HG02970 (cell line): ENCODE measurements around the gene EVX1.

Experiments used
- ATAC-seq: cut with Tn5 transposase; IDR thresholded peaks from one replicate; pipeline ENCODE4 v1.9.1; 2021; ENCODE audit warnings: mild to moderate bottlenecking, moderate library complexity, moderate number of reproducible peaks; ENCODE audit not compliant: unreplicated experiment, low FRiP score

EVX1 gene

GRCh38 chr7:27204851-27205322 lies 37.7 kb upstream of the EVX1 start:
- no peak for ATAC-seq

DNA sequence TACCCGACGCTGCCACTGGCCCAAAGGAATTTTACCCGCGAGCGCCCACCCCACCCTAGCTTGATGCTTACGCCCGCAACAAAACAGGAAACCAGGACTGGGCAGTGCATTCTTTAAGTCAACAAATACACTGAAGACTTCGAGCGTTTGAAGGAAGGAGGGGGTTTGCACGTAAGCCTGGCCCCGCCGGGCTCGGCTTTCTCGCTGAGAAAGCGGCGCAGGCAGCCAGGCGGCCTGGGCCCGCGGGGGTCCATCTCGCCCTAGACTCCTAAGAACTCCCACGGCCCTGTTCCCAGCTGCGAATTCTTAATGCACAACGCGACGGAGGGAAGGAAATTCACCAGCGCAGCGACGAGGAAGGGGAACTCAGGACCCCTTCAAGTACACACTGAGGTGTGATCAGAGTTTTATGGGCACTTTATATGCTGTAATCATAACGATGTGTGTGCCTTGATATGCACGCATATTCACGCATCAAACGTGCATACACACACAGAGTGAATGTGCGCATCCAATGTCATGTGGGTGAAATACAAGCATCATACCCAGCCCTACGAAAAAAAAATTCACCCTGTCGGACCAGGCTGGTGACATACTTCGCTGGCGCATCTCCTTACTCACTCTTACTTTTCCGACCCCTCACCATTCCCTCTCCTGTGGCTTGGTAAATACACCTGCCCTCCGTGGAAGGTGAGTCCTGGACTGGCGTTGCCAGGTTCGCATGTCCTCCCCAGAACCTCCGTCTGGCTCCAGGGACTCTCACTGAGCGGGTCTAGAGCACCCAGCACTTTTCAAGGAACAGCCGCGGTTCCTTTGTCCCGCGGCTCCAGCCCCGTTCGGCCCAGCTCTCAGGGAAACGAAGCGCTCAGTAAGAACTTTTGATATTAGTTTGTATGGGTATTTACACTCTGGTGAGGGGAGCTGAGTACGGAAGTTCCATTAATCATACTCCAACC lies 37.0 kb upstream of the EVX1 start:
- ATAC-seq: no peak

DNA sequence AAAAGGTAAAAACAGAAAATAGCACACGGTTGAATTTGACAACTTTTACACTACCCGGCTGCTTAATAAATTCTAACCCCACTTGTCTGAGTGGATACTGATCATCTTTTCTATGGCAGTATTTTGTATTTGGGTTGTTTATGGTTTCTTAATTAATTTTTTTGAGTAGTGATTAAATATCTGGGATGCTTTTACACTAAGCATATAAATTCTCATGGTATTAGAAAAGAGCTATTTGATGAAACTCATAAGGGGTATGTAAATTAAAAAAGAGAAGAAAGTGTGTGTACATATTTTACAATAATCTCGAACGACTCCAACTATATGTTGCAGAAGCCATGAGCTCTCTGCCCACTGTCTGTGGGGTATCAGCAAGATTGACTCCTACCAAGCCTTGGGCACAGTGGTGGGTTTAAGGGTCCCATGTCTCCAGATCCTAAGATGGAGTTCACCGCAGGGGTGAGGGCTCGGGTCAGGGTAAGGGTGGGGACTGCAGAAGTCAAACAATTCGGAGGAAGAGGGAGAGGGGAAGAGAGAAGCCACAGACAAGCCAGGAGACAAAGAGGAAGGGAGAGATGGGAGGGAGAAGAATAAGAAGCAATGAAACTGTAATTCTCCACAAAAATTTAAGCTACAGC lies 35.1 kb upstream of the EVX1 start:
- ATAC-seq: no peak

DNA sequence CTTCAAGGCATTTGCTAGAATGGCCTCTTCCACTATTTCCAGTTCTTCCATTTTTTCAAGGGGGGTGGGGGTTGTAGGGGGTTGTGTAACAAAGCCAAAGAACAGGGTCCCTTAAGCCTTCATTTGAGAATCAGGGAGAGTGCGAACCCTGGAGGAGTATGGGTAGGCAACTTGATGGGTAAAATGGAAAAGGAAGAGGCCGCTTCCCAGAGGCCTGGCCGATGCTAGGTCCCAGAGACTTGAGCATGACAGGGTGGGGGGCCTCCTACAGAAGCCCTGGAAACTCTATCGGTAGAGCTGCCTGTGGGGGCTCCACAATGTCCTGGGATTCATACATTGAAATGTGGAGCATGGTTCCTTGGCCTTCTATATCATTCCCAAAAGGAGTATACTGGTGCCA lies 33.6 kb upstream of the EVX1 start:
- no peak for ATAC-seq

- no peak for ATAC-seq
Observed at GRCh38 chr7:27209933-27210440, 32.6 kb upstream of the EVX1 start.

- no peak for ATAC-seq
Observed at GRCh38 chr7:27210441-27211083, 32.0 kb upstream of the EVX1 start.

DNA sequence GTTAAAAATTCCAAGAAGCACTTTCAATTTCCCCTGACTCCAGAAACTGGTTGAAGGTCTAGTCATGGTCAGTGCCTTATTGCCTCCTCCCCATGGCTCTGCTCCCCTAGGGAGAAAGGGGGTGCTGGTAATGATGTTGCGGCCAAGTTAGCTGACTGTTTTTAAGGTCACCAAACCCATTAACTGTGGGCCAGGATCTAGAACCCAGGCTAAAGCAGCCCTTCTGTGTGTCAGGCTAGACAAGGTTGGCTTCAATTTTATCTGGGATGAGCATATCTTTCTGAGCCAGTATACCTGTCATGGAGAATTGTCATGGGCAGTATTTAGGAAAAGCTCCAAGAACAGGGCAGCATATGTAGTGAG lies 31.5 kb upstream of the EVX1 start:
- ATAC-seq: no peak

DNA sequence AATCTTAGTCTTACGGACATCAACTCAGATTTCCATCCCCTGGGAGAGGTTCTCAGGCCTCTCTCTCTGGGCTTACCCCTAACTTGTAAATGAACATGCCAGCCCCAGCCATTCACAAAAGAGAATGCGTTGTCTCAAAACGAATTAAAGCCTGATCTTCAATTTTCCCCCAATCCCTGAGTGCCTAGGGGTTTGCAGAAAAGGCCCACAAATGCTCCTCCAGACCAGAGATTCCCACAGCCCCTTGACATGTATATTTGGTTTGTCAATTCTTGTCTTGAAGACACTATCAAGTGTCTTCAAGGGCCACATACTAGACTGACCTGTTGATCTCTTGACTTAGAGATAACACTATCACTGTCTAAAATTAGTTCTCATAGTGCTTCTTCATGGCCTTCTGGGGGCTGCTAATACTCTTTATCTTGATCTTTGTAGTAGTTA lies 30.8 kb upstream of the EVX1 start:
- no peak for ATAC-seq

DNA sequence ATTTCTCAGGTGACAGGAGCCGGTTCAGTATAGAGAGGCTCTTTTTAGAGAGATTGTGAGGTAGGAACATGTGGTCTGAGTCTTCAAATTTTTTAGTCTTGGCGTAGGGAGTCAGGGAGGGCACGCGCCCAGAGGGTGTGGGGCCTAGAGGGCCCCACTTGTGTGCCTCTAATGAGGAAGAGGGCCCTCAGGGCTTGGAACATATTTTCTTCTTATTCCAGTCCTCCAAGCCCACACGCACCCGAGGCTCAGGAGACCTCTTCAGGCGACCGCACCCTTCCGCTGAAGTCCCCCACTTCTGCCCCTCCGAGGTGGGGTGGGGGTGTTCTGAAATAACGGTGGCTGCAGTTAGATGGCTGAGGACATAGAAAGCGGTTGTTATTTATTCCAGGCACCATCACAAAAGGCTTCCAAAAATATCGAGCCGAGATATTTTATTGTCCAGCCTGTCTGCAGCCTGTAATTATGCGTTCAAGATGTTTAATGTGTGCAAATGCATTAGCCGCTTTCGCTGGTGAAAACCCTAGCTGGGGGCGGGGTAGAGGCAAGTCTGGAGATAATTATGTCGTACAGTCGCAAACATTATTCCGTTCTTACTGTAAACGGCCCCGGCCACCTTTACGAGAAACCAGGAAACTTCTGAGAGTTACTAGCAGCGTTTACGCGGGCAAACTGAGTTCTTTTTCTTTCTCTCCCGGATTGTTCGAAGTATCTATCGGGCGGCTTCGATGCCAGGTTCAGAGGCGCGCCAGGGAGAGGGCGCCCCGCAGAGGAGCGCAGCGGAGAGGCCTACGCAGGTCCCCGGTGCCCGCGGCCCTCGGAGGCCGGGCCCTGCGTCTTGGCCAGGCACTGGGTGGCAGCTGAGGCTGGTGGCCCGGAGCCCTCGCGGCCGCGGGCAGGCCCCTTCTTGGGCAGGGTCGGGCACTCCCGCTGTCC lies 29.8 kb upstream of the EVX1 start:
- no peak for ATAC-seq

GRCh38 chr7:27213433-27214238 lies 29.0 kb upstream of the EVX1 start:
- ATAC-seq: no peak

DNA sequence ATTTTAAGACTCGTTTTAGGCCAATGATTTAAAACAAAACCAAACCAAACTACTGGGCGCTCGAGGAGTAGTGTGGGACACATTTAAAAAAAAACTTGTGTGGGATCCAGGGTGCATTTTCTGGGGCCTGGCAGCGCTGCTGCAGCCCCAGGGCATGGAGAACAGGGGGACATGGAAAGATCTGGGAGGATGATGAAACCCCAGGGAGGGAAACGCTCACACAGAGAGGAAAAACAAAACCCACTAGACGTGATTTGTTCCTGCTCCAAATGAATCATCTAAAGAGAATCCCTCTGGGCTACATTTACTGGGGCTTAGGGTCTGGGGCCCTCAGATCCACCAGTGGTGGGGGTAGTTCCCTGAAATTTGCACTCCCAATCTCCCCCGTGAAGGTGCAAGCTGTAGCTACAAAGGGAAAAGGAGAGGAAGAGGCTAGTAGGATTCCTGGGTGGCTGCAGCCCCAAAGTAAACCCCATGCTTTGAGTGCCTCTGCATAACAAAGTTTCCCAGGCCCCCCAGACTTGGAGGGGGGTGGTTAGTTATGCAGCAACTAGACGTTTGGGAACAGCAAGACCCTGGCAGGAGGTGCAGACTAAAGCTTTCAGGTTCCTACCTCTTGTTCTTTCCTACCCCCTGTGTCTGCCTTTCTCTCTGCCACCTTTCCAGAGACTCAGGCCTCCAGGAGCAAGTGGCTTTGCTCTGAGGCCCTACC lies 28.2 kb upstream of the EVX1 start:
- no peak for ATAC-seq

DNA sequence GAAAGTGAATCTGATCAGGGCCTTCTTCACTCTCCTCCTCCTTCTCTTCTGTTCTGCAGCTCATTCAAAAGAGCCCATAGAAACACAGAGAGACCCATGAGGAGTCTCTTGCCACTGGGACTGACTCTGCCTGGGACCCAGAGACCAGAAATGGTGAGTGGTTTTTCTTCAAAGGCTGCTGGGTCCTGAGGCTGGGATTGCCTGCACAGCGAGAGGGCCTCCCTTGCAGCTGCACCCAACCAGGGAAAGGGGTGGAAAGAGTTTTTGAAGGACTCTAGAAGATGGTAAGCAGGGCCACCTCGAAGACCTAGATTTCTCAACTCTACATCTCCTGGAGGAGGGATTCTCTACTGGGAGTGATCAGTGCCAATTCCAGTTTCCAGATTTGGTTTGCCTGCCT lies 27.2 kb upstream of the EVX1 start:
- no peak for ATAC-seq

GRCh38 chr7:27217951-27218350 lies 24.7 kb upstream of the EVX1 start:
- ATAC-seq: no peak

- ATAC-seq: no peak
Observed at GRCh38 chr7:27219821-27220220, 22.8 kb upstream of the EVX1 start.

DNA sequence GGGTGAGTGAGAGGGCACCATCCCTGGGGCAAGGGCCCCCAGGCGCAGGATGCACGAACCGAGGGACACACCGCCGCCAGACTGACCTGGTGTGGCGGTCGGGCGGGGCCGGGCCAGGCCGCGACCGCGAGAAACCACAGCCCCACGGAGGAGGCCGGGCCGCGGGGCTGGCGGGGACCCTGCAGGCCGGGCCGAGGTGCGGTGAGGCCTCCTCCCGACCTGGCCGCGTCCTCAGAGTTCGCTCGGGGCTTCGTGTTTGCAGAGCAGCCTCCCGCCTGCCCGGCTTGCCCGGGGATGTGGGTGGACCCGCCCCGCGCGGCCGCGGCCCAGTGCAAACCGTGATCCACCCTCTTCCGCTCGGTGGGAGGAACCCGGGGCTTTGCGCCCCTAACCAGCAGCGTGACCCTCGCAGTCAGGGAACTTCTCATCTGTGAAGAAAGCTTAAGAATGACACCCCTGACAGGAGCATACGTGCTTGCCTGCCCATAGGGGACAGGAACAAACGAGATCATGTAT lies 22.1 kb upstream of the EVX1 start:
- ATAC-seq: no peak

- ATAC-seq: no peak
Observed at GRCh38 chr7:27221201-27221797, 21.3 kb upstream of the EVX1 start.

GRCh38 chr7:27223941-27224575 lies 18.5 kb upstream of the EVX1 start:
- ATAC-seq: no peak
